ENCODE data around the gene DNAJC7. TPM values are rescaled to one million over a fixed set of nuclear protein-coding genes. Genes with fewer than 3 reads are reported as not detected.

The DNAJC7 gene
- total and polyA plus RNA-seq, 2 donors from 2014 or later, result 88.1 to 141 TPM

DNA sequence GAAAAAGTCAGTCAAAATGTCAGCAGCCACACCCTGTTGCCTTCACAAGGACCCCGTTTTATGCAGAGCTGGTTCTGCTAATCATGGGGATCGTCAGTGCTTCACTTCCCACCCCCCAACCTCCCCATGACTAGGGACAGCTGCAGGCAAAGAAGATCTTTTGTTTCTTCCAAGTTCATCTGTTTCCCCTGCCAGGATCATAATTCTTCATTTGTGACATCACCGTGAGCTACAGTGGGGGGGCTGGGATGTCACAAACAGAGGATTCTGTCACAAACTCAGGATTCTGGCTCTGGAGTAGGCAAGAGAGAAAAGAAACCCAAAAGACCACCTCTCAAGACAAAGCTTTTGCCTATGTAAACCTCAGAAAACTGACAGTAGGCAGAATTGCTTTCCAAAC, 24.7 kb downstream of the DNAJC7 start:
- DNase-seq (peak in 1 of 5 donors; percentile 37), FAIRE-seq (no peak)

DNA sequence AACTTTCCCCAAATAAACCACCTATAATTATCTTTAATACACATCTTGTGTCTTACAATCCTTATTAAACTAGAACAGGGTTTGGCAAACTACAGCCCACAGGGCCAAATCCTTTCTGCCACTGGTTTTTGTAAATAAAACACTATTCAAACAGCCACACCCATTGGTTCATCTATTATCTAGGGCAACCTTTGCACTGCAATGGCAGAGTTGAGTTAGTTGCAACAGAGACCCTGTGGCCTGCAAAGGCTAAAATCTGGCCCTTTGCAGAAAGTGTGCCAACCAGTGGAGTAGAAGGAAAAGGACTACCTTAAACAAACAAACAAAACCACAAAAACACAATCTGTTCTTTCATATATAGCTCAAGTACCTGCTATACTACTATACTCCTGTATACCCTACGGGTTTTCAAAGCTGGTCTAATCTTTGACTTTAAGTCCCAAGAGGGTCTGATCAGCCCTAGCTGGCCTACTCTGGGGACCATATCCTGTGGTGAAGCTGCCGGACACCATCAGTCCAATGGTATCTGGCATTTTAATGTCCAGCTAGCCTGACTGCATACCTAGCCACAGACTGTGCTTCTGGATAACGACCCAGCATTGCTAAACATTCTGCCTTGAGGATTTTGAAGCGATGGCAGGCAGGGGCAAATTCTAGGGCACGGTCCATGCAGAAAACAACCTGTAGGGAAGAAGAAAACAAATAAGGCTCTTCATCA, 27.4 kb downstream of the DNAJC7 start:
- FAIRE-seq, result no peak
- no peak for DNase-seq
- H3K4me3 ChIP-seq (ENCODE audit: low read length in 3 of 3), result no peak overlapping the region
- intact Hi-C loops (cut with DNase I), result no loop called here
- H3K9me3 ChIP-seq (ENCODE audit: control insufficient read depth in 2 of 3, insufficient read depth in 1 of 3, low read length in 3 of 3), result no peaks in the 10 kb centered on the region
- H3K27me3 ChIP-seq (ENCODE audit: control insufficient read depth, insufficient read depth, low read length), result no peaks in the 10 kb centered on the region
- no peak overlapping the region for H3K27ac ChIP-seq (ENCODE audit: low read depth in 2 of 2, low read length in 2 of 2)
- H3K4me1 ChIP-seq (ENCODE audit: control insufficient read depth in 2 of 3, insufficient read depth in 2 of 3, low read depth in 1 of 3, low read length in 3 of 3), result no peaks in the 10 kb centered on the region
- H3K9ac ChIP-seq (ENCODE audit: low read length in 3 of 3), result no peak overlapping the region
- TF ChIP-seq, protein P1, sequence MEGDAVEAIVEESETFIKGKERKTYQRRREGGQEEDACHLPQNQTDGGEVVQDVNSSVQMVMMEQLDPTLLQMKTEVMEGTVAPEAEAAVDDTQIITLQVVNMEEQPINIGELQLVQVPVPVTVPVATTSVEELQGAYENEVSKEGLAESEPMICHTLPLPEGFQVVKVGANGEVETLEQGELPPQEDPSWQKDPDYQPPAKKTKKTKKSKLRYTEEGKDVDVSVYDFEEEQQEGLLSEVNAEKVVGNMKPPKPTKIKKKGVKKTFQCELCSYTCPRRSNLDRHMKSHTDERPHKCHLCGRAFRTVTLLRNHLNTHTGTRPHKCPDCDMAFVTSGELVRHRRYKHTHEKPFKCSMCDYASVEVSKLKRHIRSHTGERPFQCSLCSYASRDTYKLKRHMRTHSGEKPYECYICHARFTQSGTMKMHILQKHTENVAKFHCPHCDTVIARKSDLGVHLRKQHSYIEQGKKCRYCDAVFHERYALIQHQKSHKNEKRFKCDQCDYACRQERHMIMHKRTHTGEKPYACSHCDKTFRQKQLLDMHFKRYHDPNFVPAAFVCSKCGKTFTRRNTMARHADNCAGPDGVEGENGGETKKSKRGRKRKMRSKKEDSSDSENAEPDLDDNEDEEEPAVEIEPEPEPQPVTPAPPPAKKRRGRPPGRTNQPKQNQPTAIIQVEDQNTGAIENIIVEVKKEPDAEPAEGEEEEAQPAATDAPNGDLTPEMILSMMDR (IDR thresholded peaks at IDR 0.05; ENCODE audit: borderline replicate concordance, extremely low read depth, insufficient read depth), result no peak
- peaks cover 21 to 69% (median 41%) of the 10 kb centered on the region in 3 donors for H3K36me3 ChIP-seq (ENCODE audit: control insufficient read depth in 2 of 3, insufficient read depth in 3 of 3, low read length in 3 of 3)

More for the DNA sequence above, 24.7 kb downstream of the DNAJC7 start:
- Histone ChIP-seq H3K9me3 (ENCODE audit: control insufficient read depth in 2 of 3, insufficient read depth in 1 of 3, low read length in 3 of 3) (no peaks in the 10 kb centered on the region), H3K27ac (ENCODE audit: low read depth in 2 of 2, low read length in 2 of 2) (no peak overlapping the region), H3K4me3 (ENCODE audit: low read length in 3 of 3) (no peak overlapping the region), H3K4me1 (ENCODE audit: control insufficient read depth in 2 of 3, insufficient read depth in 2 of 3, low read depth in 1 of 3, low read length in 3 of 3) (no peaks in the 10 kb centered on the region), H3K36me3 (ENCODE audit: control insufficient read depth in 2 of 3, insufficient read depth in 3 of 3, low read length in 3 of 3) (peaks cover 17 to 80% (median 44%) of the 10 kb centered on the region in 3 donors), H3K9ac (ENCODE audit: low read length in 3 of 3) (no peak overlapping the region), H3K27me3 (ENCODE audit: control insufficient read depth, insufficient read depth, low read length) (no peaks in the 10 kb centered on the region)
- intact Hi-C loops (cut with DNase I), result no loop called here
- TF ChIP-seq, protein P1 (IDR thresholded peaks at IDR 0.05; ENCODE audit: borderline replicate concordance, extremely low read depth, insufficient read depth), result no peak

DNA sequence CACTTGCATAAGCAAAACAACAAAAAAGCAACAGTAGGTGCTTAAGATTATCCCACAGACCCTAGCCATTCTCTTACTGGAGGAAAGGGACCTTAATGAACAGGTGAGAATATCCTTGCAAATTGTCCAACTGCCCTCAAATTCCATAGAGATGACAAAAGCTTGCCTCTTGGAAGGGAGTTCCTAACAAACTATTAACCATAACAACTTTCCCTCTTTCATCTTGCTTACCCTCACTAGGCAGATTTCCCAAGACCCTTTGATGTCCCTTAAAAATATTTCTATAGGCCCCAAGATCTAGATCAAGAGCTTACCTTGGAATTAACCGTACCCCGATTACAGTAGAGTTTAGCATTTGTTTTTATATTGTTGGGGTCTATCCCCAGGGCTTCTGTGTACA, 28.8 kb downstream of the DNAJC7 start:
- peaks cover 24 to 71% (median 42%) of the 10 kb centered on the region in 3 donors for H3K36me3 ChIP-seq (ENCODE audit: control insufficient read depth in 2 of 3, insufficient read depth in 3 of 3, low read length in 3 of 3)
- H3K4me3 ChIP-seq (ENCODE audit: low read length in 3 of 3), result no peak overlapping the region
- H3K9ac ChIP-seq (ENCODE audit: low read length in 3 of 3), result no peak overlapping the region
- no peaks in the 10 kb centered on the region for H3K4me1 ChIP-seq (ENCODE audit: control insufficient read depth in 2 of 3, insufficient read depth in 2 of 3, low read depth in 1 of 3, low read length in 3 of 3)
- no peaks in the 10 kb centered on the region for H3K27me3 ChIP-seq (ENCODE audit: control insufficient read depth, insufficient read depth, low read length)
- H3K27ac ChIP-seq (ENCODE audit: low read depth in 2 of 2, low read length in 2 of 2), result no peak overlapping the region
- intact Hi-C loops (cut with DNase I), result no loop called here
- DNase-seq, result no peak
- no peaks in the 10 kb centered on the region for H3K9me3 ChIP-seq (ENCODE audit: control insufficient read depth in 2 of 3, insufficient read depth in 1 of 3, low read length in 3 of 3)
- no peak for FAIRE-seq
- TF ChIP-seq, protein P1 (IDR thresholded peaks at IDR 0.05; ENCODE audit: borderline replicate concordance, extremely low read depth, insufficient read depth), result no peak
